ENCODE measurements around the gene KCNQ2.

The KCNQ2 gene

DNA sequence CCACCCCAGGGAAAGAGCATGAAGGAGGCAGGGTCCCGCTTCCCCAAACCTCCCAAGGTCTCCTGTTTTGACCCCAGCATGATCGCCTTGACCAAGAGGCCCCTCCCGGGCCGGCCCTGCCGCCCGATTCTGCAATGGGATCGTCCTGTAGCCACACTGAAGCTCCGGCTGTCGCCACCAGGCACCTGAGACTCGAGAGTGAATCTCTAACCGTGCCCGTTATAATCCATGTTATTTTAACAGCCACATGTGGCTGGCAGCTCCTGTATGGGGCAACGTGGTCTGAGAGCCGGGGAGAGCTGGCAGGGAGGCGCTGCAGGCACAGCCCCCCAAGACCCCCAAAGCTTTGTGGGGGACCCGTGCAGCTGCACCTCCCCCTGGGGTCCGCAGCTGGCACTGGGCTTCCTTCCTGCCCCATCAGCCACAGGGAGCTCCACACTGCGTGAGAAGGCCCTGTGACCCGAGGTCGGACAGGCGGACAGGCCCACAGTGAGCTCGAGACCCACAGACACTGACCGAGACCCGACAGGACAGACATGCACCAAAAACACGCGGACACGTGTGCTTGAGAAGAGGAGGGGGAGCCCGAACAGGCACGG lies 51.3 kb downstream of the KCNQ2 start:
- no peaks in the 10 kb centered on the region for H3K9me3 ChIP-seq (ENCODE audit: control insufficient read depth, low read length)
- no peak overlapping the region for H3K4me3 ChIP-seq (ENCODE audit: extremely low read depth, insufficient read depth, low read length, poor library complexity, severe bottlenecking)
- H3K4me1 ChIP-seq (ENCODE audit: control insufficient read depth, insufficient read depth, low read length, poor library complexity, severe bottlenecking) = peaks cover 2% of the 10 kb centered on the region
- H3K27ac ChIP-seq (ENCODE audit: low read depth, low read length, severe bottlenecking) = no peak overlapping the region
- H3K36me3 ChIP-seq (ENCODE audit: control insufficient read depth, insufficient read depth, low read length) = no peaks in the 10 kb centered on the region
- 91 to 92% methylated on average over 16 to 29 of the region's 29 CpGs for WGBS, 2 experiments (ENCODE audit: insufficient coverage in 2 of 2)

- Histone ChIP-seq H3K9me3 (ENCODE audit: control insufficient read depth, low read length) (no peaks in the 10 kb centered on the region), H3K27ac (ENCODE audit: low read depth, low read length, severe bottlenecking) (no peak overlapping the region)
- WGBS, 2 experiments (ENCODE audit: insufficient coverage in 2 of 2) = 92% methylated on average over 23 to 34 of the region's 34 CpGs
Observed at GRCh38 chr20:63420359-63421093, 51.9 kb downstream of the KCNQ2 start.

GRCh38 chr20:63419299-63419698 lies 53.2 kb downstream of the KCNQ2 start:
- no peak overlapping the region for H3K27ac ChIP-seq (ENCODE audit: low read depth, low read length, severe bottlenecking)
- no peak overlapping the region for H3K4me3 ChIP-seq (ENCODE audit: extremely low read depth, insufficient read depth, low read length, poor library complexity, severe bottlenecking)
- H3K9me3 ChIP-seq (ENCODE audit: control insufficient read depth, low read length) = no peaks in the 10 kb centered on the region
- H3K36me3 ChIP-seq (ENCODE audit: control insufficient read depth, insufficient read depth, low read length) = no peaks in the 10 kb centered on the region
- 89 to 96% methylated on average over 20 to 24 of the region's 24 CpGs for WGBS, 2 experiments (ENCODE audit: insufficient coverage in 2 of 2)
- H3K4me1 ChIP-seq (ENCODE audit: control insufficient read depth, insufficient read depth, low read length, poor library complexity, severe bottlenecking) = peaks cover 2% of the 10 kb centered on the region

More at GRCh38 chr20:63420359-63421093, 51.9 kb downstream of the KCNQ2 start:
- Histone ChIP-seq H3K4me1 (ENCODE audit: control insufficient read depth, insufficient read depth, low read length, poor library complexity, severe bottlenecking) (peaks cover 2% of the 10 kb centered on the region), H3K36me3 (ENCODE audit: control insufficient read depth, insufficient read depth, low read length) (no peaks in the 10 kb centered on the region), H3K4me3 (ENCODE audit: extremely low read depth, insufficient read depth, low read length, poor library complexity, severe bottlenecking) (no peak overlapping the region)

DNA sequence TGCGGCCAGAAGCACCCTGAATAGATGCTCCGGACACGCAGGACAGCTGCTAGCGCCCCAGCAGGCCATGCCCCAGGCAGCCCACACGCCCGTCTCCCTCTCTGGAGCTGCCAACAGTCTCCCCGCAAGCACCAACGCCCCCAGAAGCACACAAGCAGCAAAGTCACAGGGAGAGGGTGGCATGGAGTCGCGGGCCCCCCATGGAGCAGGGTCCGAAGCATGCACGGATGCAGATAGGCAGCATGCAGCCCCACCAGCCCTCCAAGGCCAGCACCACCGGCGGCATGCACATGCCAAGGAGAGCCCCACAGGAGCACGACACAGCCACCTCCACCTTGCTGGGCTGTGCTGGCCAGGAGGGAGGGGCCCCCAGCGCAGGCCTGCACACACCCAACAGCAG lies 53.8 kb downstream of the KCNQ2 start:
- Histone ChIP-seq H3K27ac (ENCODE audit: low read depth, low read length, severe bottlenecking) (no peak overlapping the region), H3K4me1 (ENCODE audit: control insufficient read depth, insufficient read depth, low read length, poor library complexity, severe bottlenecking) (peaks cover 2% of the 10 kb centered on the region), H3K36me3 (ENCODE audit: control insufficient read depth, insufficient read depth, low read length) (no peaks in the 10 kb centered on the region), H3K9me3 (ENCODE audit: control insufficient read depth, low read length) (no peaks in the 10 kb centered on the region), H3K4me3 (ENCODE audit: extremely low read depth, insufficient read depth, low read length, poor library complexity, severe bottlenecking) (no peak overlapping the region)
- 94 to 96% methylated on average over 10 to 14 of the region's 16 CpGs for WGBS, 2 experiments (ENCODE audit: insufficient coverage in 2 of 2)

DNA sequence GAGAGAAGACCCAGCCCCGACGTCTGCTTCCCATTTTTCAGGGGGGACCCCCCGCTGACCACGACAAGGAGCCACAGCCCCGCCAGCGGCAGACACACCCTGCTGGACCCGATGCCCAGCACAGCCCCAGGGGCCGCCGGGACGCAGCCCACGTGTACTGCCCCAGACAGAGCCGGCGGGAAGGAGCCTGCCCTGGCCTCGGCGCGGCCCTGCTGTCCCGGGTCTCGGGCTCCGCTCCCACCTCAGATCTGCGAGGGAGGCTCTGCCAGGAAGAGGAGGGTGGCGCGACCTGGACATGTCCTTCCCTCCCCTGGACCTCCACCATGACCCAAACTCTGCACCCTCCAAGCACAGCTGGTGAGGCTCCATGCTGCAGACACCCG lies 54.7 kb downstream of the KCNQ2 start:
- Histone ChIP-seq H3K9me3 (ENCODE audit: control insufficient read depth, low read length) (no peaks in the 10 kb centered on the region), H3K4me1 (ENCODE audit: control insufficient read depth, insufficient read depth, low read length, poor library complexity, severe bottlenecking) (peaks cover 2% of the 10 kb centered on the region), H3K36me3 (ENCODE audit: control insufficient read depth, insufficient read depth, low read length) (no peaks in the 10 kb centered on the region), H3K27ac (ENCODE audit: low read depth, low read length, severe bottlenecking) (no peak overlapping the region), H3K4me3 (ENCODE audit: extremely low read depth, insufficient read depth, low read length, poor library complexity, severe bottlenecking) (no peak overlapping the region)
- WGBS, 2 experiments (ENCODE audit: insufficient coverage in 2 of 2) = 85% methylated on average over 14 to 21 of the region's 23 CpGs

DNA sequence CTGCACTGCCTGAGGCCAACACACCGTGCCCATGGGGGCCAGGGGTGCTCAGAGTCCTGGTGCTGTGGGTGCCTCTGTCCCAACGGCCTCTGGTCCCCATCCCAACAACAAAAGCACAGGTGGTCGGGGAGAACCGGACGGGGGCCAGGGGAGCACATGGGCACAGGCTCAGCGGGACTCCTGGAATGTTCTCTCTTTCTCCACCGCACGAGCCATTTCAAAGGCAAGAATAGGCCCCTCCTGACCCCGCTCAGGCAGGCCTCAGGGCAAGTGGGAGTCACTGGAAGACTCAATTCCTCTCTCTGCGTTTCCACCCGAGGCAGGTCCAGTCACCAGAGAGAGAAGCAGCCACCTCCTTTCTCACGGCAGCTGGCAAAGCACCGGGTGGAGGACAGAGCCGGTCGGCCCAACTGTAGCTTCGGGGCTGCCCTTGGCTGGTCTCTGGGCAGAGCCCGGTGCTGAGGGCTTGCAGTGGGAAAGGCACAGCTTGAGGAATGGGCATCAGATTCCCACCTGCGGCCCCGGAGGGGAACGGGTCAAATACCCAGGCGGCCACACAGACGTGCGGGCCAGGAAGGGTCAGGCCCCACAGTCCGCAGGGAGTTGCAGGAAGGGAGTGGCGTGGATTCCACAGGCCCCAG lies 55.2 kb downstream of the KCNQ2 start:
- Histone ChIP-seq H3K9me3 (ENCODE audit: control insufficient read depth, low read length) (no peaks in the 10 kb centered on the region), H3K4me1 (ENCODE audit: control insufficient read depth, insufficient read depth, low read length, poor library complexity, severe bottlenecking) (peaks cover 2% of the 10 kb centered on the region), H3K4me3 (ENCODE audit: extremely low read depth, insufficient read depth, low read length, poor library complexity, severe bottlenecking) (no peak overlapping the region), H3K36me3 (ENCODE audit: control insufficient read depth, insufficient read depth, low read length) (no peaks in the 10 kb centered on the region), H3K27ac (ENCODE audit: low read depth, low read length, severe bottlenecking) (no peak overlapping the region)
- 79 to 80% methylated on average over 25 of the region's 25 CpGs for WGBS, 2 experiments (ENCODE audit: insufficient coverage in 2 of 2)

GRCh38 chr20:63416631-63417030 lies 55.8 kb downstream of the KCNQ2 start:
- Histone ChIP-seq H3K27ac (ENCODE audit: low read depth, low read length, severe bottlenecking) (no peak overlapping the region), H3K9me3 (ENCODE audit: control insufficient read depth, low read length) (no peaks in the 10 kb centered on the region), H3K36me3 (ENCODE audit: control insufficient read depth, insufficient read depth, low read length) (no peaks in the 10 kb centered on the region), H3K4me1 (ENCODE audit: control insufficient read depth, insufficient read depth, low read length, poor library complexity, severe bottlenecking) (peaks cover 2% of the 10 kb centered on the region), H3K4me3 (ENCODE audit: extremely low read depth, insufficient read depth, low read length, poor library complexity, severe bottlenecking) (no peak overlapping the region)
- 87 to 89% methylated on average over 23 to 24 of the region's 24 CpGs for WGBS, 2 experiments (ENCODE audit: insufficient coverage in 2 of 2)

DNA sequence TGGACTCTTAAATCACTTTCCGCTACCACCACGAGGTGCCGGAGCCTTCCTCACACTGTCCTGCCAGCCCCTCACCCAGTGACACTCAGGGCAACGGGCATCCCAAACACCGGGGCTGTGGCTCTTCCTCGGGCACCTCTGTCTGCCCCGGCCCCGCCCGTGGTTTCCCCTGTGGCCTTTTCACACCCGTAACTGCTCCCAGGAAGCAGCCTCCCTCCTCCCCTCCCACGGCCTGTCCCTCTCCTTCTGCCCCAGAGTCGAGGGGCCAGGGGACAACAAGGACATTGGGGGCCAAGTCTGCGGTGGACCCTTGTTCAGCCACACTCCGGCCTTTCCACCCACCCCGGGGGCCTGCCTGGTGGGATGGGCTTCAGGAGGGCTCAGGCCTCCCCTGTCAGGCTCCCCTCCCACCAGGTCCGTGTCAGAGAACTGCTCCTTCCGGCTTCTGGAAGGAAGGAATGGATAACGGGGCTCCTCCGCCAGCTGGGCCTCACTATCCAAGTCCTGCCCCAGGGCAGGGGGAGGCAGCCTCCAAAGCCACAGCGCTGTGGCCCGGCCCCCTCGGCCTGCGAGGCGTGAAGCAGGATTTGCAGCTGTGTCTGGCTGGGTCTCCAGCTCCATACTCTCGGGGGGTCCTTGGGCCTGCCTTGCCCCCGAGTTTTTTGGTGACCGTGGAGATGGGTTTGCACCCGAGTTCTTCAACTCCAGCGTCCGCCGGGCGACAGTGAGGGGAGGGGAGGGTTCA lies 56.6 kb downstream of the KCNQ2 start:
- no peaks in the 10 kb centered on the region for H3K36me3 ChIP-seq (ENCODE audit: control insufficient read depth, insufficient read depth, low read length)
- H3K4me1 ChIP-seq (ENCODE audit: control insufficient read depth, insufficient read depth, low read length, poor library complexity, severe bottlenecking) = peaks cover 2% of the 10 kb centered on the region
- 92 to 94% methylated on average over 15 to 25 of the region's 32 CpGs for WGBS, 2 experiments (ENCODE audit: insufficient coverage in 2 of 2)
- no peak overlapping the region for H3K27ac ChIP-seq (ENCODE audit: low read depth, low read length, severe bottlenecking)
- H3K9me3 ChIP-seq (ENCODE audit: control insufficient read depth, low read length) = no peaks in the 10 kb centered on the region
- no peak overlapping the region for H3K4me3 ChIP-seq (ENCODE audit: extremely low read depth, insufficient read depth, low read length, poor library complexity, severe bottlenecking)

- H3K36me3 ChIP-seq (ENCODE audit: control insufficient read depth, insufficient read depth, low read length) = no peaks in the 10 kb centered on the region
- H3K4me3 ChIP-seq (ENCODE audit: extremely low read depth, insufficient read depth, low read length, poor library complexity, severe bottlenecking) = no peak overlapping the region
- WGBS, 2 experiments (ENCODE audit: insufficient coverage in 2 of 2) = 94% methylated on average over 28 to 29 of the region's 45 CpGs
- H3K9me3 ChIP-seq (ENCODE audit: control insufficient read depth, low read length) = no peaks in the 10 kb centered on the region
- no peak overlapping the region for H3K27ac ChIP-seq (ENCODE audit: low read depth, low read length, severe bottlenecking)
- peaks cover 2% of the 10 kb centered on the region for H3K4me1 ChIP-seq (ENCODE audit: control insufficient read depth, insufficient read depth, low read length, poor library complexity, severe bottlenecking)
Observed at GRCh38 chr20:63414720-63415430, 57.6 kb downstream of the KCNQ2 start.

DNA sequence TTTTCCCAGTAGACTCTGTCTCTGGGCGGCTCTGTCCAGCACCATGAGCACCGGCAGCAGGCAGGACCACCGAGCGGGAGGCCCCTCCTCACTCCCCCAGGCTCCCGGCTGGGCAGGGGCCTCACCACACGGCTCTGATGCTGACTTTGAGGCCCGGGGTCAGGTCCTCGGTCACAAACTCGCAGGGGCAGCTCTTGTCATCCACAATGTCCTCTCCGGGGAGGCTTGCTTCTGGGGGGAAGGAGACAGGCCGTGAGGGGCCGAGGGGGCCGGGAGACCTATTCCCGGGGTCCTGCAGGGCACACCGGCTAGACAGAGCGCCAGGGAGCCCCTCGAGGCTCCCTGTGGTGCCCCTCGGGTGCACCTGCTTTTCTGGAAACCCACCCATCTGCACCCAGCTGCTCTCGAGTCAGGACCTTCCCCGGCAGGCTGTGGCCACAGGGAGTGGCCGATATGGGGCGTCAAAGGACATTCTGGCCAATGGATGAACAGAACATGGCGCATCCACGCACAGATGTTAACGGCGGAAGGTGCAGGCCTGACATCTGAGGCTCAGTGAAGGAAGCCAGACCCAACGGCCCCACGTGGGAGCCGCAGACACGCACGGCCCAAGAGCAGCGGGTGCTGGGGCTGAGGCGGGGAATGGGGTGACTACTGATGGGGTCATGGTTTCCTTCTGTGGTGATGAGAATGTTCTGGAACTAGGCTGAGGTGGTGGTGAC lies 58.3 kb downstream of the KCNQ2 start:
- Histone ChIP-seq H3K36me3 (ENCODE audit: control insufficient read depth, insufficient read depth, low read length) (no peaks in the 10 kb centered on the region), H3K9me3 (ENCODE audit: control insufficient read depth, low read length) (no peaks in the 10 kb centered on the region), H3K27ac (ENCODE audit: low read depth, low read length, severe bottlenecking) (no peak overlapping the region), H3K4me3 (ENCODE audit: extremely low read depth, insufficient read depth, low read length, poor library complexity, severe bottlenecking) (no peak overlapping the region), H3K4me1 (ENCODE audit: control insufficient read depth, insufficient read depth, low read length, poor library complexity, severe bottlenecking) (peaks cover 2% of the 10 kb centered on the region)
- 92 to 93% methylated on average over 23 to 32 of the region's 33 CpGs for WGBS, 2 experiments (ENCODE audit: insufficient coverage in 2 of 2)

Measured in mesodermal cell (in vitro differentiated cells).